Astrocyte (in vitro differentiated cells and primary cell): ENCODE results near the gene PTPRM. TPM values are rescaled to one million over a fixed set of nuclear protein-coding genes. Genes with fewer than 3 reads are reported as not detected.

Experiments
- DNase-seq: peaks from one replicate; pipeline ENCODE4 v3.0.0-alpha.2; 2010; ENCODE audit warnings: low read depth
- FAIRE-seq: peaks from 2 replicates; lab custom pipeline; 2011; peaks lifted over from hg19 to GRCh38; lab: Jason Lieb, UNC
- H2AFZ ChIP-seq: 2 replicates; pipeline ENCODE4 v1.6.0; 2012; ENCODE audit warnings: low read depth, low read length, inconsistent platforms
- H3K27ac ChIP-seq: 2 replicates; pipeline ENCODE4 v1.5.1; 2011; ENCODE audit warnings: low read depth, low read length, inconsistent platforms
- H3K27me3 ChIP-seq: 2 replicates; pipeline ENCODE4 v1.6.0; 2011; ENCODE audit warnings: low read length, inconsistent platforms; ENCODE audit not compliant: insufficient read depth
- H3K36me3 ChIP-seq: 2 replicates; pipeline ENCODE4 v1.5.1; 2011; ENCODE audit warnings: low read length, inconsistent platforms; ENCODE audit not compliant: insufficient read depth
- H3K4me1 ChIP-seq: 2 replicates; pipeline ENCODE4 v1.5.1; 2011; ENCODE audit warnings: low read length, inconsistent platforms; ENCODE audit not compliant: insufficient read depth
- H3K4me2 ChIP-seq: 2 replicates; pipeline ENCODE4 v1.6.0; 2012; ENCODE audit warnings: low read length, inconsistent platforms
- H3K4me3 ChIP-seq: 2 replicates; pipeline ENCODE4 v1.5.1; 2011; ENCODE audit warnings: low read depth, mild to moderate bottlenecking, low read length, inconsistent platforms; ENCODE audit not compliant: insufficient read depth
- H3K79me2 ChIP-seq: 2 replicates; pipeline ENCODE4 v1.6.0; 2012; ENCODE audit warnings: mild to moderate bottlenecking, low read length, inconsistent platforms; ENCODE audit not compliant: insufficient read depth
- H3K9ac ChIP-seq: 2 replicates; pipeline ENCODE4 v1.6.0; 2012; ENCODE audit warnings: mild to moderate bottlenecking, low read length, inconsistent platforms
- H3K9me3 ChIP-seq: 2 replicates; pipeline ENCODE4 v1.5.1; 2012; ENCODE audit warnings: low read depth, mild to moderate bottlenecking, low read length, inconsistent platforms; ENCODE audit not compliant: insufficient read depth
- H4K20me1 ChIP-seq: 2 replicates; pipeline ENCODE4 v1.6.0; 2012; ENCODE audit warnings: low read length, inconsistent platforms; ENCODE audit not compliant: insufficient read depth
- H3K27ac Mint-ChIP-seq: one replicate; pipeline ENCODE4 v1.8.0; 2021; ENCODE audit warnings: mild to moderate bottlenecking, mixed read lengths; ENCODE audit not compliant: unreplicated experiment
- H3K27me3 Mint-ChIP-seq: one replicate; pipeline ENCODE4 v1.8.0; 2021; ENCODE audit warnings: low read depth, mixed read lengths; ENCODE audit not compliant: unreplicated experiment
- H3K36me3 Mint-ChIP-seq: one replicate; pipeline ENCODE4 v1.8.0; 2021; ENCODE audit warnings: low read depth, mixed read lengths; ENCODE audit not compliant: unreplicated experiment
- H3K4me1 Mint-ChIP-seq: one replicate; pipeline ENCODE4 v1.8.0; 2021; ENCODE audit warnings: low read depth, mixed read lengths; ENCODE audit not compliant: unreplicated experiment
- H3K4me3 Mint-ChIP-seq: one replicate; pipeline ENCODE4 v1.8.0; 2021; ENCODE audit warnings: mild to moderate bottlenecking, moderate library complexity, mixed read lengths; ENCODE audit not compliant: unreplicated experiment
- H3K9me3 Mint-ChIP-seq: one replicate; pipeline ENCODE4 v1.8.0; 2021; ENCODE audit warnings: mild to moderate bottlenecking, mixed read lengths; ENCODE audit not compliant: unreplicated experiment
- CTCF ChIP-seq: IDR thresholded peaks from 2 replicates; pipeline ENCODE4 v1.5.1; 2011; ENCODE audit warnings: low read depth, mild to moderate bottlenecking, inconsistent platforms, low read length, moderate library complexity; ENCODE audit not compliant: insufficient read depth
- EZH2 ChIP-seq: IDR thresholded peaks from 2 replicates; pipeline ENCODE4 v1.6.1; 2012; ENCODE audit warnings: mild to moderate bottlenecking, low read length, inconsistent platforms; ENCODE audit not compliant: insufficient read depth
- total RNA-seq: library from RNA; stranded (reverse); gene quantifications from 2 replicates; pipeline ENCODE4 v1.2.1, GENCODE V29; 2021

Gene PTPRM
- total RNA-seq, 1 donor from 2014 or later, result 59.6 TPM

GRCh38 chr18:8300751-8301410 lies 733.8 kb downstream of the PTPRM start:
- Mint-ChIP-seq H3K27ac (no peak overlapping the region), H3K4me3 (no peak overlapping the region), H3K4me1 (peaks cover 5% of the 10 kb centered on the region), H3K9me3 (no peaks in the 10 kb centered on the region), H3K36me3 (peaks cover 5% of the 10 kb centered on the region), H3K27me3 (no peaks in the 10 kb centered on the region)
- Histone ChIP-seq H3K27me3 (no peaks in the 10 kb centered on the region), H3K4me1 (peaks cover 7% of the 10 kb centered on the region), H3K4me3 (no peak overlapping the region), H4K20me1 (no peaks in the 10 kb centered on the region), H3K9me3 (peaks cover 2% of the 10 kb centered on the region), H3K36me3 (no peaks in the 10 kb centered on the region), H3K4me2 (no peak overlapping the region), H3K27ac (no peak overlapping the region), H2AFZ (no peak overlapping the region), H3K79me2 (no peaks in the 10 kb centered on the region), H3K9ac (no peak overlapping the region)
- TF ChIP-seq CTCF, result no peak
- no peak for DNase-seq
- no peak for FAIRE-seq

GRCh38 chr18:8301427-8302172 lies 734.5 kb downstream of the PTPRM start:
- no peak overlapping the region for H3K27ac Mint-ChIP-seq
- H3K4me2 ChIP-seq, result no peak overlapping the region
- no peak for FAIRE-seq
- peaks cover 2% of the 10 kb centered on the region for H3K9me3 ChIP-seq
- H3K4me1 Mint-ChIP-seq, result peaks cover 9% of the 10 kb centered on the region
- no peaks in the 10 kb centered on the region for H3K27me3 ChIP-seq
- H3K4me1 ChIP-seq, result peaks cover 12% of the 10 kb centered on the region
- no peak overlapping the region for H3K9ac ChIP-seq
- peak; percentile 23 for DNase-seq
- H3K9me3 Mint-ChIP-seq, result no peaks in the 10 kb centered on the region
- H3K36me3 ChIP-seq, result no peaks in the 10 kb centered on the region
- H3K4me3 Mint-ChIP-seq, result no peak overlapping the region
- H3K27me3 Mint-ChIP-seq, result no peaks in the 10 kb centered on the region
- no peak overlapping the region for H3K4me3 ChIP-seq
- H4K20me1 ChIP-seq, result no peaks in the 10 kb centered on the region
- H3K27ac ChIP-seq, result no peak overlapping the region
- no peak overlapping the region for H2AFZ ChIP-seq
- peaks cover 5% of the 10 kb centered on the region for H3K36me3 Mint-ChIP-seq
- TF ChIP-seq CTCF (no peak), EZH2 (no peak)
- no peaks in the 10 kb centered on the region for H3K79me2 ChIP-seq
